ENCODE results near the gene SPATA13.

- TF ChIP-seq CTCF (IDR thresholded peaks at IDR 0.05): no peak
- TF ChIP-seq EZH2 (IDR thresholded peaks at IDR 0.05; ENCODE audit: borderline replicate concordance, insufficient read depth, low read depth, low read length, poor library complexity, severe bottlenecking): no peak
Observed at GRCh38 chr13:24184265-24184841, 23.8 kb downstream of the SPATA13 start.

Data from B cell (primary cell).